ENCODE data around the gene FA2H. TPM values are rescaled to one million over a fixed set of nuclear protein-coding genes. Genes with fewer than 3 reads are reported as not detected.
A peak's percentile ranks its signal among the peaks of the same experiment; 100 is the strongest.
"Not testable (repeated sequence)": the region's sequence is repeated elsewhere in the genome, so short reads cannot be mapped to it uniquely, and the experiment has no call there.

The FA2H gene
- total and polyA plus RNA-seq, 2 donors = 0.26 to 2.7 TPM

DNA sequence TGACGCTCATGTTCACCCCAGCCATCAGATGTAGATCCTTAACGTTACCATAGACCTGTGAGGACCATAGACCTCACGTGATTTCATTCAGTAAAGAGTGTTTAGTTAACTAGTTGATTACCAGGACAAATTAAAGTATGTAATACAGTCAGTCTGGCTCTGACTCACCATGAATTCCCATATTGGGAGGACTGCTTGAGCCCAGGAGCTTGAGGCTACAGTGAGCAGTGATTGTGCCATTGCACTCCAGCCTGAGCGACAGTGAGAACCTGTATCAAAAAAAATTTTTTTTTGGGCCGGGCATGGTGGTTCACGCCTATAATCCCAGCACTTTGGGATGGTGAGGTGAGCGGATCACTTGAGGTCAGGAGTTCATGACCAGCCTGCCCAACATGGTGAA lies 13.5 kb upstream of the FA2H start:
- no peaks in the 10 kb centered on the region for H3K36me3 ChIP-seq (ENCODE audit: insufficient read depth)
- 67% methylated on average over 7 of the region's 7 CpGs for WGBS
- no peak for DNase-seq (ENCODE audit: extremely low spot score)
- H3K27ac ChIP-seq (ENCODE audit: low read depth) = no peak overlapping the region
- no peaks in the 10 kb centered on the region for H3K4me1 ChIP-seq (ENCODE audit: insufficient read depth)
- no peak overlapping the region for H3K4me3 ChIP-seq (ENCODE audit: low read depth, low read length)

GRCh38 chr16:74785031-74785430 lies 10.4 kb upstream of the FA2H start:
- 79% methylated on average over 4 of the region's 4 CpGs for WGBS
- H3K4me1 ChIP-seq (ENCODE audit: insufficient read depth) = no peaks in the 10 kb centered on the region
- no peak for DNase-seq (ENCODE audit: extremely low spot score)
- H3K27ac ChIP-seq (ENCODE audit: low read depth) = no peak overlapping the region
- no peak overlapping the region for H3K4me3 ChIP-seq (ENCODE audit: low read depth, low read length)
- no peaks in the 10 kb centered on the region for H3K36me3 ChIP-seq (ENCODE audit: insufficient read depth)

DNA sequence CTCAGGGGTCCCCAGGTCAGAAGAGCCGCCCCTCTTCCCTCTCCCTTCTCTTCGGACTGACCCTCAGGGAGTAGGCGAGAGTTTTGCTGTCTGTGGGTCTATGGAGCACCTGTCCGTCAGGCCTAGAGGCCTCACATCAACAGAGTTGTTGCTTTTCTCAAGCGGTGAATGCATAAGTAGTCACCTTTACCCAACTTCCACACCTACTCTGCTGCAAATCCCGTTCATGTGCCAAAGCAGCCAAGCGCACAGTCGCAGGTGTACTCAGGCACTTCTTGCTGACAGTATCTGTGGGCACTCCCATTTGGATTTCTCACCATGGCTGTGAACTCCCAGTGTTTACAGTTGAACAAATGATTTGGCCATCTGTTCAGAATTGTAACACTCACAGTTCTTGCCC lies 4.0 kb upstream of the FA2H start:
- Histone ChIP-seq H3K4me3 (ENCODE audit: low read depth, low read length) (no peak overlapping the region), H3K36me3 (ENCODE audit: insufficient read depth) (no peaks in the 10 kb centered on the region), H3K4me1 (ENCODE audit: insufficient read depth) (no peaks in the 10 kb centered on the region), H3K27ac (ENCODE audit: low read depth) (no peak overlapping the region)
- DNase-seq (ENCODE audit: extremely low spot score) = no peak
- WGBS = 84% methylated on average over 8 of the region's 8 CpGs

DNA sequence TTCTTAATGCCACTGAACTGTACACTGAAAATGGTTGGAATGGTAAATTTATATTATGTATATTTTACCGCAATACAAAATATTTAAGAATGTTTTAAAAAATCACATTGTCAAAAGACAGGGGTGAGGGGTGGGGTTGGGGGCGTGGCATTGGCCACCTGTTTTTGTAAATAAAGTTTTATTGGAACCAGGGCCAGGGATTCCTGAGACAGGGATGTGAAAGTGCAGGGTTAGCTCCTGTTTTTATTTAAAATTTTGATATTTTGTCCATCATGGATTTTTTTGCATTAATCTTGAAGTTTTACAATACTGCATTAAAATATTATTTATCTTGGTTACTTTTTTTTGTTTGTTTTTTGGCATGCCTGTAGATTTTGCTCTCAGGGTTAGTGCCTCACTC lies 2.3 kb upstream of the FA2H start:
- WGBS = 85% methylated on average over 2 of the region's 2 CpGs
- DNase-seq (ENCODE audit: extremely low spot score) = no peak

GRCh38 chr16:74775255-74775654 lies 635 bp upstream of the FA2H start:
- 73% methylated on average over 5 of the region's 5 CpGs for WGBS
- Histone ChIP-seq H3K4me3 (ENCODE audit: low read depth, low read length) (no peak overlapping the region), H3K36me3 (ENCODE audit: insufficient read depth) (no peaks in the 10 kb centered on the region), H3K4me1 (ENCODE audit: insufficient read depth) (no peaks in the 10 kb centered on the region), H3K27ac (ENCODE audit: low read depth) (no peak overlapping the region)
- no peak for DNase-seq (ENCODE audit: extremely low spot score)

More for the DNA sequence above, 2.3 kb upstream of the FA2H start:
- Histone ChIP-seq H3K36me3 (ENCODE audit: insufficient read depth) (no peaks in the 10 kb centered on the region), H3K4me1 (ENCODE audit: insufficient read depth) (no peaks in the 10 kb centered on the region), H3K27ac (ENCODE audit: low read depth) (no peak overlapping the region), H3K4me3 (ENCODE audit: low read depth, low read length) (no peak overlapping the region)

DNA sequence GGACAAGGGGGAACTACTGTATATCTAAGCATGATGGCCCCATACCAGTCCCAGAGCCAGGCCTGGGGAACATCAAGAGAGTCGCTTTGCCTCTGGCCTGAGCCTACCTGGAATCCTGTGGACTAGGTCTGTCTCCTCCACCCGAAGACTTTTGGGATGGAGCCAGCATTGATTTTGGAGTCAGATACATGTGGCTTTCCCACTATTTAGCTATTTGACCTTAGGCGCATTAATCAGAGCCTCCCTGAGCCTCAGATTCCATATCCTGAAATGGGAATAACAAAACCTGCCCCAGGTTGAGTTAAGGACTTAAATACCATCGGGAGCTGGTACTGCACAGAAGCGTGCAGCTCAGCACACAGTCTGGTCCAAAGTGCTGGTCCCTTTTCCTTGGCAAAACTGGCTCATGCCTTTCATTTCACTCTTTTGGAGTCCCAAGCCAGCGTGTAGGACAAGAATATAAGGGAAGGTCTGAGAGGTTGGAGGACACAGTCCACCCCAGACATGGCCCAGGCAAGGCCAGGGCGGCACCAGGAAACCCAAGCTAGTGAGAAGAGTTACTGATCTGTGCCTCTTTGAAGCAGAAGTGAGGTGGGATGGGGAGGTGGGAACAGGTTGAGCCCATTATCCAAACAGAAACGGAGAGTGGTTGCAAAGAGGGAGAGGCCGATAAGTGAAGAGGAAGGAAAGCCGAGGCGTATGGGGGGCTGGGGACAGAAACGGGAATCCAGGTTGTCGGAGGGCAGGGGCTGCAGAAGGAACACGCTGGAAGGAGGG lies 986 bp downstream of the FA2H start:
- no peaks in the 10 kb centered on the region for H3K4me1 ChIP-seq (ENCODE audit: insufficient read depth)
- H3K27ac ChIP-seq (ENCODE audit: low read depth) = no peak overlapping the region
- H3K36me3 ChIP-seq (ENCODE audit: insufficient read depth) = no peaks in the 10 kb centered on the region
- no peak for DNase-seq (ENCODE audit: extremely low spot score)
- WGBS = 46% methylated on average over 14 of the region's 14 CpGs
- peak overlapping the region; percentile 4 for H3K4me3 ChIP-seq (ENCODE audit: low read depth, low read length)

GRCh38 chr16:74771656-74772315 lies 2.8 kb downstream of the FA2H start:
- Histone ChIP-seq H3K4me1 (ENCODE audit: insufficient read depth) (no peaks in the 10 kb centered on the region), H3K4me3 (ENCODE audit: low read depth, low read length) (no peak overlapping the region), H3K36me3 (ENCODE audit: insufficient read depth) (no peaks in the 10 kb centered on the region), H3K27ac (ENCODE audit: low read depth) (no peak overlapping the region)
- whole genome bisulfite sequencing = 65% methylated on average over 11 of the region's 11 CpGs
- no peak for DNase-seq (ENCODE audit: extremely low spot score)

GRCh38 chr16:74770831-74771526 lies 3.6 kb downstream of the FA2H start:
- Histone ChIP-seq H3K4me1 (ENCODE audit: insufficient read depth) (no peaks in the 10 kb centered on the region), H3K27ac (ENCODE audit: low read depth) (no peak overlapping the region), H3K36me3 (ENCODE audit: insufficient read depth) (no peaks in the 10 kb centered on the region), H3K4me3 (ENCODE audit: low read depth, low read length) (no peak overlapping the region)
- WGBS = 78% methylated on average over 13 of the region's 13 CpGs
- DNase-seq (ENCODE audit: extremely low spot score) = no peak

DNA sequence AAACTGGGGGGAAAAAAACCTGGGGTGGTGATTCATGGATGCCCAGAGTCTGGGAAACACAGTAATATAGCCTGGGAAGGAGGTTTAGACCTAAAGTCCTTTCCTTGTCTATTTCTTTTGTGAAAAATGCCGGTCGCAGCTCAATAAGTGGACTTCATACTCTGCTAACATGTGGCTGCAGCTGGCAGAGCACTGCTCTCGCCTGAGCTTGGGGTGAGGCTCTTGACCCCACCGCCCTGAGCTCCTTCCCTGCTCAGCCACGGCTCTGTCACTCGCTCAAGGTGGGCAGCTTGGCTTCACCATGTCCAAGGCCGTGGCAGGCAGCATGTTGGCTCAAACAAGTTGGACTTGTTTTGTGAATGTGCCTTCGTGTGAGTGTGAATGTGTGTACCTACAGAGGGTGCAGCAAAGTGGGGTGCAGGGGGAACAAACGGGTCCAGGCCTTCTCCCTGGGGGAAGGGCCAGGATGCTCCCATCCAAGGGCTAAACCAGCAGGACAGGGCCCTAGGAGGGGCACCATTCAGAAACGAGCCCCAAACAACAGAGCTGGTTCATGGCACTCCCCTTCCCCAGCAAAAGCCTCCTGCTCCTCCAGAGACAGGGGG lies 4.9 kb downstream of the FA2H start:
- Histone ChIP-seq H3K27ac (ENCODE audit: low read depth) (no peak overlapping the region), H3K4me1 (ENCODE audit: insufficient read depth) (no peaks in the 10 kb centered on the region), H3K4me3 (ENCODE audit: low read depth, low read length) (no peak overlapping the region), H3K36me3 (ENCODE audit: insufficient read depth) (no peaks in the 10 kb centered on the region)
- WGBS = 67% methylated on average over 10 of the region's 10 CpGs
- no peak for DNase-seq (ENCODE audit: extremely low spot score)

- DNase-seq (ENCODE audit: extremely low spot score) = no peak
- no peak overlapping the region for H3K27ac ChIP-seq (ENCODE audit: low read depth)
- WGBS = 68% methylated on average over 6 of the region's 6 CpGs
Measured at GRCh38 chr16:74768239-74768638, 6.4 kb downstream of the FA2H start.

DNA sequence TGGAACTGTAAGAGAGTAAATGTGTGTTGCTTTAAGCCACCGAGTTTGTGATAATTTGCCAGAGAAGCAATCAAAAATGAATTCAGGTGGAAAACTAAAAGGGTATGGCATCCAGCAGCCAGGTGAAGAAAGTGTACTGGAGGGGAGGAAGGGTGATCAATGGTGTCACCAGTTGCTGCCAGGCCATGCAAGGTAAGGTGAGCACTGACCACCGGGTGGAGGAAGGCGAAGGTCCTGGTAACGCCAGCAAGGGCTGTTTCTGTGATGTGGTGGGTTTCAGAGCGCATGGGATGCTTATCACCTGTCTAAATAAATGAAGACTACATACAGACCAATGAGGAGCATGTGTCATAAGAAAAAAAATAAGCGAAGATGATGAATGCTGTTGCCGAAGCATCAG lies 6.9 kb downstream of the FA2H start:
- WGBS = 86% methylated on average over 7 of the region's 7 CpGs
- Histone ChIP-seq H3K4me3 (ENCODE audit: low read depth, low read length) (no peak overlapping the region), H3K4me1 (ENCODE audit: insufficient read depth) (no peaks in the 10 kb centered on the region), H3K36me3 (ENCODE audit: insufficient read depth) (no peaks in the 10 kb centered on the region), H3K27ac (ENCODE audit: low read depth) (no peak overlapping the region)
- no peak for DNase-seq (ENCODE audit: extremely low spot score)

More at GRCh38 chr16:74768239-74768638, 6.4 kb downstream of the FA2H start:
- no peaks in the 10 kb centered on the region for H3K4me1 ChIP-seq (ENCODE audit: insufficient read depth)
- no peak overlapping the region for H3K4me3 ChIP-seq (ENCODE audit: low read depth, low read length)
- H3K36me3 ChIP-seq (ENCODE audit: insufficient read depth) = no peaks in the 10 kb centered on the region

DNA sequence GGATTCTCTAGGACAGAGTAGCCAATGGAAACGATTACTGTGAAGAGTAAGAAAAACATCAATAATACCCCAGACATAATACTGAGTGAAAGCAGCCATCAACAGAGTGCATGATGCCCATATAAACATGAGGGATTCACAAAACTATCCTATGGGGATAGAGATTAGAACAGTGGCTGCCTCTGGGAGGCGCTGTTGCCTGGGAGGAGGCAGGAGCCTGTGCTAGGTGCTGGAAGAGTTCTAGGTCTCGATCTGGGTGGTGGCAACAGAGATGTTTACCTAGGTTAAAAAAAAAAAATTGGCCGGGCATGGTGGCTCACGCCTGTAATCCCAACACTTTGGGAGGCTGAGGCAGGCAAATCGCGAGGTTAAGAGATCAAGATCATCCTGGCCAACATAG lies 7.9 kb downstream of the FA2H start:
- H3K4me3 ChIP-seq (ENCODE audit: low read depth, low read length) = no peak overlapping the region
- no peaks in the 10 kb centered on the region for H3K36me3 ChIP-seq (ENCODE audit: insufficient read depth)
- no peaks in the 10 kb centered on the region for H3K4me1 ChIP-seq (ENCODE audit: insufficient read depth)
- WGBS = 90% methylated on average over 7 of the region's 7 CpGs
- no peak overlapping the region for H3K27ac ChIP-seq (ENCODE audit: low read depth)
- DNase-seq (ENCODE audit: extremely low spot score) = no peak

DNA sequence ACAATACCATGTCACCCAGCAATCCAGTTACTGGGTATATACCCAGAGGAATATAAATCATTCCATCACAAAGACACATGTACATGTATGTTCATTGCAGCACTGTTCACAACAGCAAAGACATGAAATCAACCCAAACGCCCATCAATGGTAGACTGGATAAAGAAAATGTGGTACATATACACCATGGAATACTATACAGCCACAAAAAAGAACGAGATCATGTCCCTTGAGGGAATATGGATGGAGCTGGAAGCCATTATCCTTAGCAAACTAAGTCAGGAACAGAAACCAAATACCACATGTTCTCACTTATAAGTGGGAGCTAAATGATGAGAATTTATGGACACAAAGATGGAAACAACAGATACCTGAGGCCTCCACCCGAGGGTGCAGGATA lies 10.4 kb downstream of the FA2H start:
- not testable (repeated sequence) for DNase-seq (ENCODE audit: extremely low spot score); H3K36me3 ChIP-seq (ENCODE audit: insufficient read depth); H3K27ac ChIP-seq (ENCODE audit: low read depth); H3K4me1 ChIP-seq (ENCODE audit: insufficient read depth); H3K4me3 ChIP-seq (ENCODE audit: low read depth, low read length)
- WGBS = 70% methylated on average over 3 of the region's 3 CpGs

- Histone ChIP-seq H3K27ac (ENCODE audit: low read depth) (no peak overlapping the region), H3K4me1 (ENCODE audit: insufficient read depth) (no peaks in the 10 kb centered on the region), H3K36me3 (ENCODE audit: insufficient read depth) (no peaks in the 10 kb centered on the region), H3K4me3 (ENCODE audit: low read depth, low read length) (no peak overlapping the region)
- DNase-seq (ENCODE audit: extremely low spot score) = no peak
Measured at GRCh38 chr16:74761665-74762064, 13.0 kb downstream of the FA2H start.

All from urinary bladder (tissue), 4 donors.